Hepatocyte (in vitro differentiated cells): ENCODE data around the gene IQCH. TPM values are rescaled to one million over a fixed set of nuclear protein-coding genes. Genes with fewer than 3 reads are reported as not detected.

Source experiments
- DNase-seq: peaks from one replicate; pipeline ENCODE4 v3.0.0-alpha.2; 2016; ENCODE audit warnings: low spot score
- H2AFZ ChIP-seq: fragments of 200-600 bp; sonication (generic); 2 replicates; pipeline ENCODE4 v1.6.0; 2016; ENCODE audit warnings: antibody characterized with exemption, mild to moderate bottlenecking
- H3K27ac ChIP-seq: fragments of 200-600 bp; sonication (generic); 2 replicates; pipeline ENCODE4 v1.5.1; 2016; ENCODE audit warnings: mild to moderate bottlenecking
- H3K27me3 ChIP-seq: fragments of 200-600 bp; sonication (generic); 2 replicates; pipeline ENCODE4 v1.6.1; 2016
- H3K36me3 ChIP-seq: fragments of 200-600 bp; sonication (generic); replicated peaks from 2 replicates; pipeline ENCODE4 v1.5.1; 2016; ENCODE audit warnings: low read depth; ENCODE audit not compliant: insufficient read depth
- H3K4me1 ChIP-seq: fragments of 200-600 bp; sonication (generic); 2 replicates; pipeline ENCODE4 v1.5.1; 2016; ENCODE audit warnings: mild to moderate bottlenecking, moderate library complexity; ENCODE audit not compliant: insufficient read depth
- H3K4me2 ChIP-seq: fragments of 200-600 bp; sonication (generic); 2 replicates; pipeline ENCODE4 v1.6.0; 2016
- H3K4me3 ChIP-seq: fragments of 200-600 bp; sonication (generic); 2 replicates; pipeline ENCODE4 v1.5.1; 2016; ENCODE audit warnings: mild to moderate bottlenecking
- H3K79me2 ChIP-seq: fragments of 200-600 bp; sonication (generic); 2 replicates; pipeline ENCODE4 v1.6.0; 2017; ENCODE audit warnings: mild to moderate bottlenecking
- H3K9me2 ChIP-seq: fragments of 200-600 bp; sonication (generic); replicated peaks from 2 replicates; pipeline ENCODE4 v1.6.0; 2017; ENCODE audit warnings: mild to moderate bottlenecking; ENCODE audit not compliant: insufficient read depth
- H3K9me3 ChIP-seq: fragments of 200-600 bp; sonication (generic); 2 replicates; pipeline ENCODE4 v1.5.1; 2016; ENCODE audit warnings: low read depth, mild to moderate bottlenecking
- H4K20me1 ChIP-seq: fragments of 200-600 bp; sonication (generic); 2 replicates; pipeline ENCODE4 v1.6.0; 2016; ENCODE audit warnings: mild to moderate bottlenecking; ENCODE audit not compliant: insufficient read depth, poor library complexity, severe bottlenecking
- EZH2 ChIP-seq: fragments of 200-600 bp; sonication (generic); IDR thresholded peaks from 2 replicates; pipeline ENCODE4 v1.6.1; 2016; ENCODE audit warnings: antibody characterized with exemption, mild to moderate bottlenecking, borderline replicate concordance
- EZH2phosphoT487 ChIP-seq: fragments of 200-600 bp; sonication (generic); IDR thresholded peaks from one replicate; pipeline ENCODE4 v1.6.1; 2018; ENCODE audit warnings: antibody characterized with exemption, mild to moderate bottlenecking, low read depth, moderate library complexity; ENCODE audit not compliant: unreplicated experiment, severe bottlenecking
- WGBS: methylation state at CpG from one replicate; pipeline ENCODE4 v1.1.6; 2016; ENCODE audit warnings: low lambda C conversion rate; ENCODE audit errors: missing lambda C conversion rate; 5-methylcytosine and 5-hydroxymethylcytosine counted together
- polyA plus RNA-seq: library from polyadenylated mRNA; unstranded; fragments of >200 nt; fragmentation: Nextera tagmentation; extraction: Ambion mirVana; gene quantifications from 2 replicates; pipeline ENCODE4 v1.2.1, GENCODE V29; 2016
- total RNA-seq: library from RNA; depleted of rRNA; stranded (reverse); fragments of >200 nt; gene quantifications from 2 replicates; pipeline ENCODE4 v1.2.3, GENCODE V29; 2014
- TF ChIP-seq, protein P1 (sequence below): fragments of 200-600 bp; sonication (generic); IDR thresholded peaks from 2 replicates; pipeline ENCODE4 v1.5.1; 2016; ENCODE audit warnings: antibody characterized with exemption, mild to moderate bottlenecking; ENCODE audit not compliant: poor library complexity

Gene IQCH
- total and polyA plus RNA-seq, 2 experiments from 2014 or later = 0.76 to 1.0 TPM

DNA sequence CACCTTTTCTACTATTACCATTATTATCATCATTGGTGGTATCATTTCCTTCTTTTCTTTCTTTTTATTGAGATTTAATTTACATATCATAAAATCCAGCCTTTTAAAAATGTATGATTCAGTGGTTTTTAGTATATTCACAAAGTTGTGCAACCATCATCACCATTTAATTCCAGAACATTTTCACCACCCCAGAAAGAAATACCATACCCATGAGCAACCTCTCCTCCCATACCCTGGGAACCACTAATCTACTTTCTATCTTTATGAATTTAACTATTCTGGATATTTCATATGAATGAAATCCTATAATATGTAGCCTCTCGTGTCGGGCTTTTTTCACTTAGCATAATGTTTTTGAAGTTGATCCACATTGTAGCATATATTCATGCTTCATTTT is 29.2 kb upstream of the IQCH start:
- Histone ChIP-seq H3K4me2 (no peak overlapping the region), H4K20me1 (no peaks in the 10 kb centered on the region), H3K27me3 (no peaks in the 10 kb centered on the region), H3K36me3 (no peaks in the 10 kb centered on the region), H3K9me2 (no peaks in the 10 kb centered on the region), H3K4me3 (no peak overlapping the region), H3K4me1 (no peaks in the 10 kb centered on the region), H2AFZ (no peak overlapping the region), H3K79me2 (no peaks in the 10 kb centered on the region), H3K9me3 (no peaks in the 10 kb centered on the region), H3K27ac (no peak overlapping the region)
- 96% methylated on average over 2 of the region's 2 CpGs for WGBS
- TF ChIP-seq, protein P1, sequence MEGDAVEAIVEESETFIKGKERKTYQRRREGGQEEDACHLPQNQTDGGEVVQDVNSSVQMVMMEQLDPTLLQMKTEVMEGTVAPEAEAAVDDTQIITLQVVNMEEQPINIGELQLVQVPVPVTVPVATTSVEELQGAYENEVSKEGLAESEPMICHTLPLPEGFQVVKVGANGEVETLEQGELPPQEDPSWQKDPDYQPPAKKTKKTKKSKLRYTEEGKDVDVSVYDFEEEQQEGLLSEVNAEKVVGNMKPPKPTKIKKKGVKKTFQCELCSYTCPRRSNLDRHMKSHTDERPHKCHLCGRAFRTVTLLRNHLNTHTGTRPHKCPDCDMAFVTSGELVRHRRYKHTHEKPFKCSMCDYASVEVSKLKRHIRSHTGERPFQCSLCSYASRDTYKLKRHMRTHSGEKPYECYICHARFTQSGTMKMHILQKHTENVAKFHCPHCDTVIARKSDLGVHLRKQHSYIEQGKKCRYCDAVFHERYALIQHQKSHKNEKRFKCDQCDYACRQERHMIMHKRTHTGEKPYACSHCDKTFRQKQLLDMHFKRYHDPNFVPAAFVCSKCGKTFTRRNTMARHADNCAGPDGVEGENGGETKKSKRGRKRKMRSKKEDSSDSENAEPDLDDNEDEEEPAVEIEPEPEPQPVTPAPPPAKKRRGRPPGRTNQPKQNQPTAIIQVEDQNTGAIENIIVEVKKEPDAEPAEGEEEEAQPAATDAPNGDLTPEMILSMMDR = no peak
- TF ChIP-seq EZH2phosphoT487 (no peak), EZH2 (no peak)
- no peak for DNase-seq

DNA sequence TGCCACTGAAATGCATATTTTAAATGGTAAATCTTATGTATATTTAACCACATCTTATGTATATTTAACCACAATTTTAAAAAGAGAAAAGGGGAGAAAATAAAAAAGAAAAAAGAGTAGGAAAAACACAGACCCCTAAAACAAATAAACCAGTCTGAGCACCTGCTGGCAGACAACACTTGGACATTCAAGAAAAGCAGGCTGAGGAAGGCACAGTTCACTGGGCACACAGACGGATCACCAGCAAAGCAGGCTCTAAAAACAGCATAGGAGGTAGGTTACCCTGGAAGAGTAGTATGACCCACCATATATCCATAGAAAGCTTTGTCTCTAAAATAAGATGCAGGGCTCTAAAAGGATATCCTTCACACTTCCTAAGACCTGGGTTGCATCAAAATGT is 27.2 kb upstream of the IQCH start:
- Histone ChIP-seq H3K79me2 (no peaks in the 10 kb centered on the region), H3K4me2 (no peak overlapping the region), H3K4me1 (no peaks in the 10 kb centered on the region), H3K9me2 (no peaks in the 10 kb centered on the region), H3K4me3 (no peak overlapping the region), H2AFZ (no peak overlapping the region), H3K9me3 (no peaks in the 10 kb centered on the region), H3K36me3 (no peaks in the 10 kb centered on the region), H3K27me3 (no peaks in the 10 kb centered on the region), H4K20me1 (no peaks in the 10 kb centered on the region), H3K27ac (no peak overlapping the region)
- no peak for TF ChIP-seq EZH2
- TF ChIP-seq EZH2phosphoT487 = no peak
- TF ChIP-seq, protein P1 = no peak
- DNase-seq = no peak
- WGBS = 92% methylated on average over 1 of the region's 1 CpG

DNA sequence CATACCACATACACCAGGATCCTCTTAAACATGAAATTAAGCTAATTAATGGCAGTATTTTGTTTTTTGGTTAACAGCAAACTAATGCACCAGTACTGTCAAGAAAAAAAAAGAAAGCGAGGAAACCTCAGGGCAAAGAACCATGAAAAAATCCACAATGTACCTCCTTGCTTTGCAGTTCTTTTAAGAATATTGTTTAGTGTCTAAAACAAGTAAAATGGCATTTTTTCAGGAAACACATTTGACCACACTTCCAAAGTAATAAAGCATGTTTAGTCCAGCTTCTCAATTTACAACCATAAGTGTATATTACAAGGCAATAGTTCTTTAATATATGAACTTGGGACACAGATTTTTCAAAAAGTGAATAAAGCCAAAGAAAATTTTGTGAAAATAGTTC is 26.7 kb upstream of the IQCH start:
- no peak overlapping the region for H3K4me3 ChIP-seq
- no peak overlapping the region for H3K4me2 ChIP-seq
- H3K36me3 ChIP-seq = no peaks in the 10 kb centered on the region
- H3K4me1 ChIP-seq = peaks cover 1% of the 10 kb centered on the region
- DNase-seq = no peak
- H3K79me2 ChIP-seq = no peaks in the 10 kb centered on the region
- H3K27ac ChIP-seq = no peak overlapping the region
- TF ChIP-seq EZH2phosphoT487 (no peak), EZH2 (no peak)
- TF ChIP-seq, protein P1 = no peak
- 97% methylated on average over 1 of the region's 1 CpG for WGBS
- H3K9me2 ChIP-seq = no peaks in the 10 kb centered on the region
- no peaks in the 10 kb centered on the region for H3K9me3 ChIP-seq
- no peak overlapping the region for H2AFZ ChIP-seq
- H3K27me3 ChIP-seq = no peaks in the 10 kb centered on the region
- no peaks in the 10 kb centered on the region for H4K20me1 ChIP-seq

DNA sequence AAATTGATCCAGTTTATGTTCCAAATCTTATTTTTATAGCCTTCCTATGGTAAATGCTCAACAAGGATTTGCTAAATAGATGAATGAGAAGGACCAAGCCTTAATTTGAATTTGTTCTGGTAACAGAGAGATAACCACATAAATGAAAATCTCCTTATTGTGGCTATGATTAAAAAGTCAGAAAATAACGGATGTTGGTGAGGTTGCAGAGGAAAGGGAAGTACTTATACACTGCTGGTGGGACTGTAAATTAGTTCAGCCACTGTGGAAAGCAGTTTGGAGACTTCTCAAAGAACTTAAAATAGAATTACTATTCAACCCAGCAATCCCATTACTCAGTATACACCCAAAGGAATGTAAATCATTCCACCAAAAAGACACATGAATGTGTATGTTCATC is 26.3 kb upstream of the IQCH start:
- H3K4me3 ChIP-seq = no peak overlapping the region
- no peaks in the 10 kb centered on the region for H3K9me3 ChIP-seq
- no peaks in the 10 kb centered on the region for H3K79me2 ChIP-seq
- H3K27ac ChIP-seq = no peak overlapping the region
- H3K27me3 ChIP-seq = no peaks in the 10 kb centered on the region
- H3K4me1 ChIP-seq = peaks cover 4% of the 10 kb centered on the region
- H2AFZ ChIP-seq = no peak overlapping the region
- no peak for DNase-seq
- no peaks in the 10 kb centered on the region for H4K20me1 ChIP-seq
- H3K9me2 ChIP-seq = no peaks in the 10 kb centered on the region
- WGBS = 87% methylated on average over 1 of the region's 1 CpG
- H3K4me2 ChIP-seq = no peak overlapping the region
- no peak for TF ChIP-seq EZH2
- TF ChIP-seq, protein P1 = no peak
- TF ChIP-seq EZH2phosphoT487 = no peak
- H3K36me3 ChIP-seq = no peaks in the 10 kb centered on the region
